NCI-H226 (cell line): Measurements from ENCODE around the gene SCN3A.

Experiments
- DNase-seq: peaks from one replicate; pipeline ENCODE4 v3.0.0-alpha.2; 2015

Gene SCN3A

DNA sequence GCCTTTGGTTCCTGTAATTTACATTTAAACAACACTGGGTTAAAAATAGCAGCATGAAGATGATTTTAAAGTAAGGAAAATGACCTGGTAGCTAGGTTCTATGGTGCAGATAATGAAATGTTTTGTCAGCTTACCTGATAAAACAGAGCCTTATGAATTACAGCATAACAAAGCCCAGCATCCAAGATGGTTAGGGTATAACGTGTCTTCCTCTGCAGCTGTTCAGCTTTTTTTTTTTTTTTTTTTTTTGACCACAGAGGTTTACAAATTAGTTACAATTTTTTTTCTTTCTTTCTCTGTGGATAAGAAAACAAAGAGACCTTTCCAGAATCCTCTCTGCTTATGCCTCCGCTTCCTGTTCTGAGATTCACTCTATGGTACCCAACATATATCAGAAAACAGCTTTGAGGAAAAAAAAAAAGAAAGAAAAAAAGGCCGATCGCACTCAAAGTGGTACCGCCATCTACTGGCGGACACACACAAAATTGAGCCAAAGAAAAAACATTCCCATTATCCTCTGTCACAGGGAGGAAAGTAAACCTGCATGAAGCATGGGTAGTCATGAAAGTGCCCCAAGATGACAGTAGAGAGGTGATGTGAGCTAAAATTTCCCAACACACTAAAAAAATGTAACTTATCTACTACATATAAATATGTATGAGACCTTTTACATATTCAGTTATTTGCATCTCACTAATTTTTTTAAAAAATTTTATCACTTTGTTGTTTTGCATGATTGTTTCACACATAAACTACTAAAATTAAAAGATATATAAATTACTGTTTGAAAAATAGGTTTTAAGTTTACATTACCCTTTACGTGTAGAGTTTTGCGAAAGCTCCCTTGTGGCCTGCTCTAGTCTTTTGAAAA is at the start of gene SCN3A:
Gene SCN3A (minus strand): TSS at position 362 of the 871 bp plus-strand sequence. CDS start 27,656 bp downstream, outside the sequence.
- DNase-seq, result peak; percentile 17

DNA sequence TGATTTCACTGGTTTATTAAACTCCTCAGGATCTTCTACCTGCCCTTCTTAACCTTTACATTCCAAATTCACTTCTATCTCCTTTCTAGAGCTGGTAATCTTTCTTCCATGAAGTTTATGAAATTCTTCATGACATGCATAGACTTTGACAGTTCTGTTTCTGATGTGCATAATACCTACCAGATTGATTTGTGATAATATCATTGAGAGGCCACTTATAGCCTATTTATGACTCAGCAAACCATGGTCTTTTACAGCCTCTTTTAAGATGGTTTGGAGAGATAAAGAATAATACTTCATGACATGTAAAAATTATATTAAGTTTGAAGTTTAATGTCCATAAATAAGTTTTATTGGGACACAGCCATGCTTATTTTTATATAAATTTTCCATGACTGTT is 49.3 kb upstream of the SCN3A start:
- no peak for DNase-seq

DNA sequence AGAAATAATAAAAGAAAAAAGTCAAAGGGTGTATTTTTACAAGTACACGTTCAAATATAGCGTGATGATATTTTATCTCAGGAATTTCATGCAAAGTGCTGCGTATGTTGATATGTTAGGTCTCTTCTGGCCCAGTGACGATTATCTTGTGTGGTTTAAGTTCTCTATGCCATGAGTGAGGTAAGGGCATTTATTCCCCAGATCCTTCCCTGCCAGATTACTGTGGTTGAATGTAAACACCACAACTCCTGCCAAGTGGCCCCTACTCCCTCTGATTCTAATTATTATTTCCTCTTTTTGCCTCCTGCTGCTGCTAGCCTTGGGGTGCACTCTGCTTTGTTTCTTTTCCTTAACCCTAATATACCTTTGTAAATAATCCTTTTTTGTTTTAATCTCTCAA is 47.5 kb upstream of the SCN3A start:
- DNase-seq, result no peak

DNA sequence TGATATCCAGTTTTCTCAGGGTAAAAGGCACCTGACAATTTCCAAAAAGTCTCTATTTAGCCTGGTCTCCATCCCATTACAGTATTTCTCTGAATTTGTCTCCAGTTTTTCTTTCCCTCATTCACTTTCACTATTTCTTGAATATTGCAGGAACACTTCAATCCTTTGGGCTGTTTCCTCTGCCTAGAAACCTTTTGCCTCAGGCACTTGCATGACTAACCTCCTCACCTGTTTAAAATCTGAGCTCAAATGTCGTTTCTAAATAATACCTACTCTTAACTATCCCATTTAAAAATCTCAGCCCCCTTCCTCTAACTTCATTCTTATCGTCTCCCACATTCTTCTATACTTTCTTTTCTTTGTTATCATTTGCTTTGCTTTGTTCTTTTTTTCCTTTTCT is 44.4 kb upstream of the SCN3A start:
- DNase-seq, result no peak

DNA sequence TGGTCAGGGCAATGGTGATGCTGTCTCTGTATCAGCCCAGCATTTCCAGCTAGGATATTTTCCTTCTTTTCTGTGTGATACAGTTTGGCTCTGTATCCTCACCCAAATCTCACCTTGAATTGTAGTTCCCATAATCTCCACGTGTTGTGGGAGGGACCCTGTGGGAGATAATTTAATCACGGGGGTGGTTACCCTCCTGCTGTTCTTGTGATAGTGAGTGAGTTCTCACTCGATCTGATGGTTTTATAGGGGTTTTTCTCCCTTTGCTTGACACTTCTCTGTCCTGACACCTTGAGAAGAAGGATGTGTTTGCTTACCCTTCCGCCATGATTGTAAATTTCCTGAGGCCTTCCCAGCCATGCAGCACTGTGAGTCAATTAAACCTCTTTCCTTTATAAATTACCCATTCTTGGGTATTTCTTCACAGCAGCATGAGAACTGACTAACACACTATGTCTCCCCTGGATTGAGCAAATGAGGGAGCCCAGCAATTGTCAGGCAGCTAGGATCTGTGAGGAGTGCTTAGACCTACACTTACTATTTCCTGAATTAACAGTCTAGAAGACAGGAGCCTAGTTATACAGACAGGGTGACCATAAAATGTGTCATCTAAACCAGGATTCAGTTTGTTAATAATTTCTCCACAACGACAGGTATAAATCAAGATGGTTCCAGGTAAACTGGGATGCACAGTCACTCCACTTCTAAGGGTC is 41.4 kb upstream of the SCN3A start:
- no peak for DNase-seq

DNA sequence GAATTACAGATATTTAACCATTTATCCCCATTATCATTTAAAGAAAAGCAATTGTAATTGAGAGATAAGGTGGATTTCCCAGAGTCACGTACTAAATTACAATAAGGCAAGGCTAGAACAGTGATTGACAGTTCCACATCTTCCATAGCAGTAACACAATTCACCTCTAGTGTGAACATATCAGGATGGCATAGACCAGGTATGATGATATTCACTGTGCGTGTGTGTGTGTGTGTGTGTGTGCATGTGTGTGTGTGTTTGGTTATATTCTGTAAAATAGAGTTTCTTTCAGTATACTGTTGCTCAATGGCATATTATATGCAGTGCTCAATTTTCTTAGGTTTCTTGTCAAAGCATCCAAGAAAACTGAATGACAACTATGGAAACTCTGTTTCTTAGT is 37.1 kb upstream of the SCN3A start:
- no peak for DNase-seq

DNA sequence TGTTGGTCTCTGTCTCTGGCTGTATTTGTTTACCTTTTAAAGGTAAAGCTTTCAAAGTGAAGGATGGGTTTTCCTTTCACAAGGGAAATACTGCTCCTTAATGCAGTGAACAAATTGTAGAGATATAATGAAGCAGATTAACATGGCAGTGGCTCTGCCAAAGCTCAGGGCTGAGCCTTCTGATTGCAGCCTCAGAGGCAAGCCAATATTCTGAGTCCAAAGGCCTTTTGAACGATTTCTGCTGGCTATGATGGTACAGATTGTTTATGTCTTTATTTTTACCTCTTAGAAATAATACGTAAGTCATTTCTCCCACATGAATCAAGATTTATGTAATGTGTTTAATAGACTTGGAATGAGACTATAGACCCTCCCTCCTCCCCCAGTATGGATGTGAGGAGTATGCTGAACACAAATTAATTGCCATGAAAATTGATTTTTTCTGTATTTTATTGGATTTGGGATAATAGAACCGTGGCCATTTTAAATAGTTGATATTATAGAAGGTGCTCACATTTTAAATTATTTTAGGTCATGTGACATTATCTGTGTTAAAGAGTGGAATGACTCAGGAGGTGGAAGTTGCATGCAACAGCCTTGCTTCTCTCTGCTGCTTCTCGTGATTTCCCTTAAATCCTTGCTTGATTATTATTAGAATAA is 36.1 kb upstream of the SCN3A start:
- no peak for DNase-seq

DNA sequence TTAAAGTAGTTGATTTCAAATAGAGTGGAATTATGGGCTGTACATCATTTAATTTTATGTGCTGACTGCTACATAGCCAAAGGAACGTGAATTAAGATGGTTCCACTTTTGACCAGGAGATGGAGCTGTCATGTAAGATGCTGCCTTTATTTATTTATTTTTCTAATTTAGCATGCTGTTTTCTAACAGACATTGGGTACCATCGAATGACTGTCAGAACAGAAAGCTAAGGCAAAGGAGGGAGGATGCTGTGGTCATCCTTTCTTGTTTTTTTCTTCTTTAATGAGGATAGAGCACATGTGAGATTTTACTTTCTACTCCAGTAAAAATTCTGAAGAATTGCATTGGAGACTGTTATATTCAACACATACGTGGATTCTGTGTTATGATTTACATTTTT is 35.4 kb upstream of the SCN3A start, which contains the start of gene SCN2A:
Gene SCN2A (plus strand): TSS at position 185 of the 400 bp plus-strand sequence. CDS start 56,410 bp downstream, outside the sequence.
- DNase-seq, result no peak

DNA sequence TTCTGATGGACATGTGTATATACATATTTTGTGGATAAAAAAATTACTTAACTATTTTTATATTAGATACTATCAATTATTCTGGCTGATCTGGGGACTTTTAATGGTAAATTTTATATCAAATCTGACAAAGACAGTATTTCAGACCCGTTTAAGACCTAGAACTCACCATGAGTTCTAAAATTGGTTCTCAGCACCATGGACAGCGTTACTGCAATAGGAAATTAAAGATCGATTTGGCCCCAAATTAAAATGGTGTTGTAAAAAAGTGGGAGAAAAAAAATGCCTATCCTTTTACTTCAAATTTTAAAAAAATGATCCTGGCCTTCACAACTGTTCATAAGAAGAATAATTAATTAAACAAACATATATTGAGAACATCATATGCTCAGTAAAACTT is 34.4 kb upstream of the SCN3A start:
- no peak for DNase-seq

DNA sequence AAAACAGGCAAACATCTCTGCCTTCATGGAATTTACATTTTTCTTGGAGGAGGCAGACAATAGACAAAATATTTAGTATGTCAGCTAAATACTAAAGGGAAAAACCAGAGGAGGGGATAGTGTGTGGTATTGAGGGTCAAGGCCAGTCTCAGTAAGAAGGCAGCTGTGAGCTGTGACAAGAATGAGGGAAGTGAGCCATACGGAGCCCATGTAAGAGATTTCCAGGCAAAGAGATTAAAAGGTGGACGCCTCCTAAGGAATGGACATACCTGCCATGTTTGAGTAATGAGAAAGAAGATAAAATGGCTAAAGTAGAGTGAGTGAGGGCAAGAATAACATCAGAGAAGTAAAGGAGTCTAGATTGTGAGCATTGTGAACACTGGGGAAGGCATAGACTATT is 33.2 kb upstream of the SCN3A start:
- DNase-seq, result no peak

DNA sequence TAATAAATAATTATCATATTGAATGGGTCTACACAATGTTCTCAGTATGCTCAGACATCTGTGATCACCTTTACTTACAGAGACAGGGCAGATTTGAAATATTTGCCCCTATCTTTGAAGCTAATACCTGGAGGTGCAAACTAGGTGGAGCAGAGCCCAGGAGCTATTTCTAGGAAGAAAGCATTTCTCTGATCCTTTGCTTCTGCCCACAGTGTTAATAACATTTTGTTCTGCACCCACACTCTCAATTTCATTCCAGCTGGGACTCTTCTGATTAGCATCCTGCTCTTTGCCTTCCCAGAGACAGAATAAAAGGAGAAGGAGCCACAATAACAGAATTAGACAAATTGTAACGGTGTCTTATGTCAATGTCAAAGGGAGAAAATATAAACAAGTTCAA is 23.7 kb upstream of the SCN3A start:
- no peak for DNase-seq

DNA sequence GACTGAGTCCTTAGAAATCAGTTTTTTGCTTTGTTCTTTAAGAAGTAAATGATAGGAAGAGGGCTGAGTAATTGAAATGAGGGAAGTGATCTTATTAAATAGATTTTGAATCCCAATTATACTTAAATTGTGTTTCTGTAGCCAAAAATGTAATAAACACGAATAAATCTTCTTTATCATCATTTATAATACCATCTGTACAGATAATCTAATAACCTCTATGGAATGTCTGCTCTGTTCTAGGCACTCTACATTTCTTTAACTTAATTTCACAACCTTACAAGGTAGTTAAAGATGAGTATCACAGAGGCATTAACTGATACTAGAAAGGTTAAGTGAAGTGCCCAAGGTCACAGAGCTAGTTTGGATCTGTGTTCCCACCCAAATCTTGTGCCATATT is 21.1 kb upstream of the SCN3A start:
- DNase-seq, result no peak

DNA sequence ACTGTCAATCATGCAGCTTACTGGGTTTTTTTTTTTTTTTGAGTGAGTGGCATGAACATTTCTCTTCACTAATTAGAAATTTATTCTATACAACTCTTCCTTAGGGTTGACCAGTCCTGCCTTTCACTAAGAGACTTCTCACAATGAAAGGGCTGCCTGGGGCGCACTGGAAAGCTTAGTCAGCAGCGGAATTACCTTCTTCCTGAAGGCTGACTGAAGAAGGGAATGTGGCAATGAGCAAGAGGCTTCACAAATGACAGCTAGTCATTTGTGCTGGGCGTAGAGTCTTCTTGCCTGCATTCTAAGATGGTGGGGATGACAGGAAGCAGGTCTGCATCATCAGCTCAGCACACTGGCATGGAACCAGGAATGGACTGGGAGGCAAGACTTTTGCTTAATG is 15.6 kb upstream of the SCN3A start:
- DNase-seq, result peak; percentile 38

DNA sequence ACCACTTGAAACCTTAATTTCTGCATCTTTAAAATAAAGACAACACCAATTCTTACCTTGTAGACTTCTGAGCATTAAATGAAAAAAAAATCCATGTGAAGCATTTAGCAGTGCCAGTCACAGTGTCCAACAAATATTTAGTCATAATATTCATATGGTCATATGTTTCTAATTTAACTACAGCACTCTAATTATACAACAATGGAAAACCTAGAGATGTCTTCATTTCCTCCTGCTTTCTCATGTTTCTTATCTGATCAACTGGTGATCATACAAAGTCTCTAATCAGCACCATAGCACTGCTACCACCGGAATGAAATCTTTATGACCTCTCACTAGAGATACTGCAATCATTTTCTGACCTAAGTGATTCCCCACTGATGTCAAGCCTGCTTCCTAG is 10.2 kb upstream of the SCN3A start:
- no peak for DNase-seq

DNA sequence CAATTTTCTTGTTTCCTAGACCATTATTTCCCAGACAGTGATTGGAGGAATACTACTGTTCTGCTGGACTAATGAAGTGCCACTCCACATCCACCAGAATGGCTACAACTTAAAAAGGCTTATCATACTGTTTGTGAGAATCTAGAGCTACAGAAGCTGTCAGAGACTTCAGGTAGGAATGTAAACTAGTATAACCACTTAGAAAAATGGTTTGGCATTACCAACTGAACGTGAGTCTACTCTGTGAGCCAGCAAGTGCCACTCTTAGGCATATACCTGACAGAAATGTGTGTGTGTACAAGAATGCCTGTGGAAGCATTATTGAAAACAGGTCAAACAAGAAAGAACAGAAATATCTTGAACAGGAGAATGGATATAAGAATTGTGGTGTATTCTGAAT is 4.2 kb upstream of the SCN3A start:
- no peak for DNase-seq

DNA sequence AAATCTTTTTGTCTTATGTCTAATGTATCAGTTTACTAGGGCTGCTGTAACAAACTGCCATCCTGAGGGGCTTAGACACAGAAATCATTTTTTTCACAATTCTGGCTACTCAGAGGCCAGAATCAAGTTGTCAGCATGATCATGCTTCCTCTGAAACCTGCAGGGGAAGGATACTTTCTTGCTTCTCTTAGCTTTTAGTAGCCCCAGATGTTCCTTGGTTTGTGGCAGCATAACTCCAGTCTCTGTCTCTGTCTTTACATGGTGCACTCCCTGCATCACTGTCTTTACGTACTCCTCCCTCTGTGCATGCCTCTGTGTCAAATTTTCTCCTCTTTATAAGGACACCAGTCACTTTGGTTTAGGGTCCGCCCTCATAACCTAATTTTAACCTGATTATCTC is 2.0 kb upstream of the SCN3A start:
- DNase-seq, result no peak

DNA sequence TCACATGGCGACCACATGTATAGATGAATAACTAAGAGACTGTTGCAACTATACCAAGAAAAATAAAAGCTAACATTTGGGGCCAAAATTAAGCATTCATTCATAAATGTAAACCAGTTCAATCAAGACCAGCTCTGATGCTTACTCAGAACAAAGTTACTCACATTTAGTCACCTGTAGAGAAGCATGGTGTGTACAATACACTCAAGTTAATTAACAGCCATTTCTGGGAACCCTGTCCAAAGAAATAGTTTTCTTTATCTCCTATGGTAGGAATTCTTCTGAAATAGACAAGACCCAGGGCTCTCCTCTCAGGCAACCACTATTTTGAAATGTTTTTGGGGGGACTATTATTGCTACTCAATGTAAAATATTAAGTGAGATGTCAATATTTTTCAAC is 1.6 kb downstream of the SCN3A start:
- DNase-seq, result no peak

DNA sequence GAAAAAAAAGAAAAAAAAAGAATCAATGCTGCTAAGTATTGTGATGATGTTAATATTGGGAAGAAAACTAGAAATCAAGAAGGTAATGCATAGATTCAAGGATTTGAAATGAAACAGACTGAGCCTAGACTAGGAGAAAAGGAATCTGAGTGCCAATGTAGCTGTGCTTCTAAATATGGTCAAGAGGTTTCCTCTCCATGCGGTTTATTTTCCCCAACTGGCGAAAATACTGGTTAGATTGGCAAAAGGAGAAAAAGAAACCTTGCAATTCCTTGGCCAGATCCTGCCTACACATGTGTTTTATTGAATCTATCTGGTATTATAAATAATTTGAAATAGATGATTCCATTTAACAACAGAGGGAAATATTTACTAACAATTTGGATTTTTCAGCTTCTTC is 5.7 kb downstream of the SCN3A start:
- DNase-seq, result no peak

DNA sequence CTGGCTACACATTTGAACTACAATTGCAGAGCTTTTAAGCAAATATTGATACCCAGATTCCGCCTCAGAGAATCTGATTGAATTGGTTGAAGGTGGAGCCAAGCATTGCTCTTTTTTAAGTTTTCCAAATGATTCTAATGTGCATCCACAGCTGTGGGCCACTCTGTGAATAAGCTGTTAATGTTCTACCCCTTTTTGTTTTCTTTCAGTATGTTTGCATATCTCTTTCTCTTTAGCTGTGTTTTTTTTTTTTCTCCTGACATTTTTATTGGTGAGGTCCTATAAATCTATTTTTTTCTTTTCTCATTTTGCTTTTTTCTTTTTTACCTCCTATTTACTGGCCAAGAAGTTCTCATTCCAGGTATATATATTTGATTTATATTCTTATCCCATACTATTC is 6.5 kb downstream of the SCN3A start:
- DNase-seq, result no peak

DNA sequence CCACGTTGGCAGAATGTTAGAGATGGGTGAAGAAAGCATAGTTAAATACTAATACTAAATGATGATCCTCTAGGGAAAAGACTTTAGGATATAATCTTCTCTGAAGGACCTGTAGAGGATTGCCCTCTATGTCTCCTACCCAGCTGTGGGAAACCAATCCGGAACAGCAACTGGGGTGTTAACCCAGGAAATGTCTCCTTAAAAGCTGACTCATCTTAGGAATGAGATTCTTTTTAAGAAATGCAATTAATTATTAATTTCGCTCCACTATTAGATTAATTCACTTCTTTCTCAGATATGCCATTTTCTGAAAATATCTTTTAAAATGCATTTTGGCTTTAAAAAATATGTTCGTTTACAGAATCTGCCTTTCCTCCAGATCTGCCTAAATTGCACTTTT is 7.4 kb downstream of the SCN3A start:
- DNase-seq, result no peak

DNA sequence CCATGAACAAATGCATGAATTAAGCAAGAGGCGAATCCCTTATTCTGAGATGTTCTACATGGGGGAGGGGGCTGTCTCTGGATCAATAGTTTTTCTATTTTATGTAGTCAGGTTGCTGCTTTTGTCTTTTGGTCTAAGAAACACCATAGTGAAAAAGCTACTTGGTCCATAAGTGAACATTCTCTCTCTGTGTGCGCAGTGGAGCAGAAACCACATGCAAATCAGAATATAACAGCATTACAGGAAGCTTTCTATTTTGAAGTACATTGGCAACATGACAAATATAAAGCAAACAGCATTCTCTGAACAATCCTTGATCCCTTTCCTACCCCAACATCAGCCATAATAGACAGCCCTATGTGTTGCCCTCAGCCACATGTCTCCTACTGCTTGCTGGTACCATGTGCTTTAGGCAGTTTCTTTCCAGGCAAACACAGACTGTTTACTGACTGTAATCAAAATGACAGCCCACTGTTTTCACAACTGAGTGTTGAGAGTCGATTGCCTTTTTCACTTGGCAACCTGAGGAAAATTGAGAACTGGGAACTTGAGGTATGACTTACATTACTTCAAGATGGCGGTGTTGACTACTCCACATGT is 10.6 kb downstream of the SCN3A start:
- no peak for DNase-seq

DNA sequence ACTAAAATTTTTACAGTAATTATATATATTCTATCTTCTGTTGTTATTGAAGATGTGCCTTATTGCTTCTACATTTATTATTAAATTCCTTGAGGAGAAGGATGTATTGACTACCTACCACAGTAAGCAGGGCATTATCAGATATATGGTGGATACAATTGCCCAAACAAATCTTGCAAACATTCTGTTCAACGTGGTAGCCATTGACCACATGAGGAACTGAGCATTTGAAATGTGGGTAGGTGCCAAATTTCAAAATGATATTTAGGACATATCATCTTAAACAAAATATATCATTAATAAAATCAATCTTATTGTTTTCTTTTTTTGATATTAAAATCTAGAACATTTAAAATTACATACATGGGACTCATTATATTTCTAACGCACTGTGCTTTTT is 11.1 kb downstream of the SCN3A start:
- no peak for DNase-seq

DNA sequence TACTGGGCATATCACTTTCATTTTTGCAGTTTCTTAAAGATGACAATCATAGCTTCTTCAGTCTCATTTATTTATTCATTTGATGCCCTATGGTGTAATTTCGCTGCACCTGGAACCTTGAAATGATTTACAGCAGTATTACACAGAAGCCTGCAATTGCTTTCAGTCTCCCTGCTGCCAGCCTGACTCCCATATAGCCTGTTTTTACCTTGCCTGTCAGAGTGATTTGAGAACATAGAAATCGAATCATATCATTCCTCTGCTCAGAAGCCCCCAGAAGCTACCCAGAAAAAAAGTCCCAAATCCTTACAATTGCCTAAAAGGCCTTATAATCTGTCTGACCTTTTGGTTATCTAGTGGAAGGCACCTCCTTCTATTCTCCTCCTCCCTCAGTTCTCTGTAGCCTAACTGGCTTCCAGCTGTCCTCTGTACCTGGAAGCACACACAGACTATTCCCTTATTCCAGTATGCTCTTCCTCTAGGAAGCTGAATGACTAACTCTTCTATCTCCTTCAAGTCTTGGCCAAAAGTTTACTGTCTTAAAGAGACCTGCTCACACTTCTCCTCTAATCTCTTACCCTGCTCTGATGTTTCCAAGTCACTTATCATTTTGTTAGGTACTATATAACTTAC is 12.6 kb downstream of the SCN3A start:
- DNase-seq, result no peak
